Esophagus (tissue), 2 donors: Measurements from ENCODE around the gene CLPSL1. TPM values are rescaled to one million over a fixed set of nuclear protein-coding genes. Genes with fewer than 3 reads are reported as not detected.

Experiments
- H3K27ac ChIP-seq, 2 donors: one replicate each; pipeline ENCODE4 v1.5.1; 2013; ENCODE audit warnings: low read depth in 2 of 2, mild to moderate bottlenecking in 2 of 2, inconsistent platforms in 1 of 2, low read length in 1 of 2, moderate library complexity in 1 of 2
- H3K27me3 ChIP-seq, 2 donors: one replicate each; pipeline ENCODE4 v1.6.1; 2013; ENCODE audit warnings: low read length in 2 of 2, control low read depth in 1 of 2, mild to moderate bottlenecking in 1 of 2; ENCODE audit not compliant: insufficient read depth in 2 of 2, control insufficient read depth in 1 of 2
- H3K36me3 ChIP-seq, 2 donors: one replicate each; pipeline ENCODE4 v1.6.1; 2013; ENCODE audit warnings: low read length in 1 of 2; ENCODE audit not compliant: control insufficient read depth in 2 of 2, insufficient read depth in 2 of 2
- H3K4me1 ChIP-seq, 2 donors: one replicate each; pipeline ENCODE4 v1.6.1; 2013; ENCODE audit warnings: low read length in 1 of 2; ENCODE audit not compliant: control insufficient read depth in 2 of 2, insufficient read depth in 2 of 2
- H3K4me3 ChIP-seq, 2 donors: one replicate each; pipeline ENCODE4 v1.5.1; 2013; ENCODE audit warnings: low read length in 2 of 2, mild to moderate bottlenecking in 2 of 2, low read depth in 1 of 2, moderate library complexity in 1 of 2
- H3K9me3 ChIP-seq, 2 donors: one replicate each; pipeline ENCODE4 v1.6.1; 2013; ENCODE audit warnings: mild to moderate bottlenecking in 2 of 2, low read depth in 1 of 2, low read length in 1 of 2, moderate library complexity in 1 of 2; ENCODE audit not compliant: control insufficient read depth in 2 of 2, insufficient read depth in 1 of 2
- WGBS, 2 donors: extraction: QIAGEN DNeasy Blood & Tissue Kit; methylation state at CpG; one replicate each; pipeline ENCODE4 v1.1.7; 2013; 5-methylcytosine and 5-hydroxymethylcytosine counted together
- polyA plus RNA-seq, 2 donors: library from polyadenylated mRNA; stranded (reverse); fragments of 200-250 nt; gene quantifications; one replicate each; pipeline ENCODE4 v1.2.3, GENCODE V29; 2013
- donor health status: healthy with polysubstance abuse.
- donor health status: Bipolar disorder and iron deficiency.

Gene CLPSL1
- polyA plus RNA-seq, 2 donors, result not detected

- WGBS, 2 donors, result 82 to 84% methylated on average over 5 of the region's 5 CpGs
- H3K27me3 ChIP-seq, result no peaks in the 10 kb centered on the region
- H3K9me3 ChIP-seq, result no peaks in the 10 kb centered on the region
- no peak overlapping the region for H3K4me3 ChIP-seq
- H3K36me3 ChIP-seq, result no peaks in the 10 kb centered on the region
- no peak overlapping the region for H3K27ac ChIP-seq
- H3K4me1 ChIP-seq, result peaks cover 4 to 11% of the 10 kb centered on the region in 2 donors
These were observed 29.0 kb downstream of the CLPSL1 start for GRCh38 chr6:35809809-35810208.

DNA sequence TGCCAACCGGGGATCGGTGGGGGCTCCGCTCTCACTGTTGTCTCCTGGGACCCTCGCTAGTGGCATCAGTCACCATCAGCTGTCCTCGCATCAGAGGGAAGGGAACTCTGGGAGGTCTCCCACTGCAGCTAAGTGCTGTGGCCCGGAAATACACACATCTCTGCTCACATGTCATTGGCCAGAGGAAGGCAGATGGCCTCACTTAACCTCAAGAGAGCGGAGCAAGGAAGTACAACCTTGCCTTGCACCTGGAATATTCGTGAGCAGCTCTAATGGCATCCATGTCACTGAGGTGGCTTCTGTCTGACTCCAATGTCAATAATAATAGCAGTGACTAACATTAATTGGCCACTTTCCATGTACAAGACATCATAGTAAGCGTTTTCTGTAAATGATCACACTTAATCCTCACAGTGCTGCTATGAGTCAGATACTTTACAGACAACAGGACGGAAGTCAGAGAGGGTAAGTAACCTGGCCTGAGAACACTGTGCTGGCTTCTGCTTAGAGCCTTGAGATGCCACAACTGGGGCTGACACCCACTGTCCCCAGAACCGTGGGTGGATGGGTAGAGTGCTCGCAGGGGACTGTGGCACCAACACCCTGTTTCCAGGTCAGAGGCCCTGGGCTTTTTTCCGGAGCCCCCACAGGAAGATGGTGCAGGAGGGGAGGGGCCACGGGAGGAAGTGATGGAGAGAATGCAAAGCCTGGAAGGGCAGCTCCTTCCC is 30.3 kb downstream of the CLPSL1 start:
- Histone ChIP-seq H3K36me3 (no peaks in the 10 kb centered on the region), H3K9me3 (no peaks in the 10 kb centered on the region), H3K27me3 (no peaks in the 10 kb centered on the region), H3K27ac (peak overlapping the region; percentile 36 to 76), H3K4me1 (peaks cover 4% of the 10 kb centered on the region in 2 donors), H3K4me3 (no peak overlapping the region)
- 52 to 58% methylated on average over 14 of the region's 14 CpGs for WGBS, 2 donors

DNA sequence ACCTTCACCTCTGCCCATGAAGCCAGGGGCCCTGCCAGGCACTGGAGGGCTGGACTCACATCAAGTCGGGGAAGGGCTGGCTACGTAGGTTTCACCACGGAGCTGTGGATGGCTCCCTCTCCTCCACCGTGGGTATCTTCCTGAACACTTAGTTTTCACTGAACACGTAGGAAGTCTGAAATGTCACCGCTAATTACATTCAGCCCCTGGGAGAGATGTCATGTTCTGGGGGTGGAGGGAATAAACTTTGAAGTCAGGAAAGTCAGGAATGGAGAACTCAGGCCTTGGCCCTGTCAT is 30.8 kb downstream of the CLPSL1 start:
- WGBS, 2 donors, result 76 to 79% methylated on average over 6 of the region's 6 CpGs
- Histone ChIP-seq H3K4me3 (no peak overlapping the region), H3K4me1 (peaks cover 4% of the 10 kb centered on the region in 2 donors), H3K27me3 (no peaks in the 10 kb centered on the region), H3K27ac (peak overlapping the region; percentile 36 to 76), H3K9me3 (no peaks in the 10 kb centered on the region), H3K36me3 (no peaks in the 10 kb centered on the region)

DNA sequence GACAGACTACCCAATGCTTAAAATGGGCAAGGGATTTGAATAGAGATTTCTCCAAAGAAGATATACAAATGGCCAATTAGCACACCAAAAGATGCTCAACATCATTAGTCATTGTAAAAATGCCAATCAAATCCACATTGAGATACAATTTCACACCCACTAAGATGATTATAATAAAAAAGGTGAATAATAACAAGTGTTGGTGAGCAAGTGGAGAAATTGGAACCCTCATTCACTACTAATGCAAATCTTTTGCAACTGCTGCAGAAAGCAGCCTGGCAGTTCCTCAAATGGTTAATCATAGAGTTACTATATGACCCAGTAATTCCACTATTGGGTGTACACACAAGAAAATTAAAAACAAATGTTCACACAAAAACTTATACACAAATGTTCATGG is 36.7 kb downstream of the CLPSL1 start:
- Histone ChIP-seq H3K9me3 (no peaks in the 10 kb centered on the region), H3K4me3 (no peak overlapping the region), H3K36me3 (no peaks in the 10 kb centered on the region), H3K27me3 (peaks cover 0 to 3% of the 10 kb centered on the region in 2 donors), H3K27ac (no peak overlapping the region), H3K4me1 (no peaks in the 10 kb centered on the region)

DNA sequence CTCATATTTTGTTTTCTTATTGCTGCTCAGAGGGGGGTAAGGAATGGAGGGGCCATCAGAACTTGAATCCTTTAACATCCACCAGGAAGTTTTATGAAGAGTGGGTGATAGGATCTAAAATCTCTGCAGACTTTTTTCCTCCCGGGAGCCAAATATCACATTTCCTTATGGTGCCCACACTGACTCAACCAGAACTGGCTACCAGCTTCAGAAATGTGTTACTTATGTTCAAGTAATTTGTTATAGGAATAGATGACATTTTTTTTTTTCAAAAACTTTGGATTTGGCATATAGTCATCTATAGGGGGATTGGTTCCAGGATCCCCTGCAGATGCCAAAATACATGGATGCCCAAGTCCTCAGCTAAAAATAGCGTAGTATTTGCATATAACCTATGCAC is 42.8 kb downstream of the CLPSL1 start:
- 90% methylated on average over 2 of the region's 2 CpGs for WGBS, 2 donors
- Histone ChIP-seq H3K27ac (no peak overlapping the region), H3K27me3 (peaks cover 0 to 3% of the 10 kb centered on the region in 2 donors), H3K4me1 (no peaks in the 10 kb centered on the region), H3K4me3 (no peak overlapping the region), H3K36me3 (no peaks in the 10 kb centered on the region), H3K9me3 (no peaks in the 10 kb centered on the region)

DNA sequence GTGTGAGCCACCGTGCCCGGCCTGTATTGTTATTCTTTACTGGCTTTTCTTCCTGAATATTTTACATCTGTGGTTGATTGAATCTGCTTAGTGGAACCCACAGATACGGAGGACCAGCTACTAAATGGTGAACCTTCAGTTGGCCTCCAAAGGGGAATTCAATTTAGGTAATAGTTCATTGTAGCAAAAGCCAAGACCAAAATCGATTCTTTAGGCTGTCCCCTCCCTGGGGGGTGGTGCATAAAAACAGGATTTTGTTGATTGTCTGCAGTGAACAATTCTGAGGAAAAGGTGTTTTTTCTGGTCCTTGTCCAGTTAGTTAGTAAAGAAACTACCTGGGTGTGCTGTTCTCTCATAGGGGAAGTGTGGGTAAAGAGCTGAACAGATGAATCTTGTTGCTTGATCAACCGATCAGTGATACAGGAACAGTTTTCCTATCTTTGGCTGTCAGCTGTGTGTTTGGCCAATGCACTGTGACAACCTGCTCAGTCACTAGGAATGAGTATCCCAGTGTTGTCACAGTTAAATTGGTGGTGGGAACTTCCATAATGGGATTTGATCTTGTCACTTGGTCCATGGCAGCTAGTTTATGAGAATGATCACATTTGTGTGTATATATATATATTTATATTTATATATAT is 43.9 kb downstream of the CLPSL1 start:
- Histone ChIP-seq H3K27me3 (no peaks in the 10 kb centered on the region), H3K4me3 (no peak overlapping the region), H3K36me3 (no peaks in the 10 kb centered on the region), H3K9me3 (no peaks in the 10 kb centered on the region), H3K4me1 (no peaks in the 10 kb centered on the region), H3K27ac (no peak overlapping the region)
- WGBS, 2 donors, result 81 to 84% methylated on average over 5 of the region's 5 CpGs

DNA sequence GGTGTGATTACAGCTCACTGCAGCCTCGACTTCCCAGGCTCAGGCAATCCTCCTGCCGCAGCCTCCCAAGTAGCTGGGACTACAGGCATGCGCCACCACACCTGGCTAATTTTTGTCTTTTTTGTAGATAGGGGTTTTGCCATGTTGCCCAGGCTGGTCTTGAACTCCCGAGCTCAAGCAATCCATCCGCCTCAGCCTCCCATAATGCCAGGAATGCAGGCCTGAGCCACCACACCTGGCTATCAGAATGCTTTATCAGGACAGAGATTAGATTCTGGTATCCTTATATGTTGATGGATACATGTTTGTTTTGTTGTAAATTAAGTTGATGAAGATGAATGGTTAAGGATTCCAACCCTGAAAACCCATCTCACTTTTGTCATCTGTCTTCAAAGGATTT is 48.5 kb downstream of the CLPSL1 start:
- H3K4me1 ChIP-seq, result no peaks in the 10 kb centered on the region
- H3K9me3 ChIP-seq, result no peaks in the 10 kb centered on the region
- no peak overlapping the region for H3K27ac ChIP-seq
- no peaks in the 10 kb centered on the region for H3K27me3 ChIP-seq
- peaks cover 0 to 3% of the 10 kb centered on the region in 2 donors for H3K36me3 ChIP-seq
- 91 to 92% methylated on average over 5 of the region's 5 CpGs for WGBS, 2 donors
- H3K4me3 ChIP-seq, result no peak overlapping the region

- Histone ChIP-seq H3K27ac (no peak overlapping the region), H3K9me3 (no peaks in the 10 kb centered on the region), H3K4me3 (no peak overlapping the region), H3K4me1 (no peaks in the 10 kb centered on the region), H3K36me3 (peaks cover 3 to 4% of the 10 kb centered on the region in 2 donors), H3K27me3 (no peaks in the 10 kb centered on the region)
- WGBS, 2 donors, result 92 to 97% methylated on average over 5 of the region's 5 CpGs
These were observed 50.6 kb downstream of the CLPSL1 start for GRCh38 chr6:35831257-35832007.

GRCh38 chr6:35833536-35833935 is 52.7 kb downstream of the CLPSL1 start:
- 90 to 92% methylated on average over 7 of the region's 7 CpGs for WGBS, 2 donors
- H3K36me3 ChIP-seq, result peaks cover 4 to 6% of the 10 kb centered on the region in 2 donors

More at GRCh38 chr6:35833536-35833935, 52.7 kb downstream of the CLPSL1 start:
- H3K27me3 ChIP-seq, result no peaks in the 10 kb centered on the region
- H3K9me3 ChIP-seq, result no peaks in the 10 kb centered on the region
- H3K27ac ChIP-seq, result no peak overlapping the region
- no peaks in the 10 kb centered on the region for H3K4me1 ChIP-seq
- H3K4me3 ChIP-seq, result no peak overlapping the region
